Spleen (tissue), 7 donors: ENCODE results near the gene PDE5A.
"Not testable (repeated sequence)": the region's sequence is repeated elsewhere in the genome, so short reads cannot be mapped to it uniquely, and the experiment has no call there.

Experiments
- CTCF ChIP-seq, 11 experiments: fragments of 200-600 bp in 7 of 11; fragments of 450-650 bp in 4 of 11; sonication (generic) in 4 of 11; IDR thresholded peaks in 8 of 11; conservative IDR thresholded peaks in 3 of 11; 1 replicate in 7 of 11; 2 replicates in 4 of 11; pipeline versions ENCODE4 v1.4.0 to v1.8.0; 2016 to 2021; ENCODE audit warnings: antibody characterized with exemption in 11 of 11, inconsistent platforms in 4 of 11, mild to moderate bottlenecking in 1 of 11
- POLR2A ChIP-seq, 3 donors: fragments of 450-650 bp; IDR thresholded peaks; one replicate each; pipeline ENCODE4 v1.5.1; 2017; ENCODE audit warnings: antibody characterized with exemption in 3 of 3, mild to moderate bottlenecking in 1 of 3
- POLR2AphosphoS5 ChIP-seq, 3 donors: sonication (generic); formaldehyde crosslinking; IDR thresholded peaks; one replicate each; pipeline ENCODE4 v1.5.1; 2017; ENCODE audit warnings: antibody characterized with exemption in 3 of 3
- donor health status: DM: no; HTN: no; CAD: no; lungs with moderate emphysema.
- donor health status: DM: no; HTN: no; CAD: no.
- donor health status: DM: no; HTN: no; CAD: no.

GRCh38 chr4:119454151-119454490 is 174.5 kb downstream of the PDE5A start:
- TF ChIP-seq CTCF (IDR thresholded peaks at IDR 0.05 in 8 of 11, conservative IDR thresholded peaks at IDR 0.05 in 3 of 11) = peak in 1 of 11 experiments; percentile 5
- not testable (repeated sequence) for TF ChIP-seq POLR2A, POLR2AphosphoS5 (IDR thresholded peaks at IDR 0.05)
